Hepatocyte (in vitro differentiated cells): ENCODE results near the gene LNX1.

Source experiments
- EZH2 ChIP-seq: fragments of 200-600 bp; sonication (generic); IDR thresholded peaks from 2 replicates; pipeline ENCODE4 v1.6.1; 2016; ENCODE audit warnings: antibody characterized with exemption, mild to moderate bottlenecking, borderline replicate concordance
- EZH2phosphoT487 ChIP-seq: fragments of 200-600 bp; sonication (generic); IDR thresholded peaks from one replicate; pipeline ENCODE4 v1.6.1; 2018; ENCODE audit warnings: antibody characterized with exemption, mild to moderate bottlenecking, low read depth, moderate library complexity; ENCODE audit not compliant: unreplicated experiment, severe bottlenecking
- TF ChIP-seq, protein P1 (sequence below): fragments of 200-600 bp; sonication (generic); IDR thresholded peaks from 2 replicates; pipeline ENCODE4 v1.5.1; 2016; ENCODE audit warnings: antibody characterized with exemption, mild to moderate bottlenecking; ENCODE audit not compliant: poor library complexity

DNA sequence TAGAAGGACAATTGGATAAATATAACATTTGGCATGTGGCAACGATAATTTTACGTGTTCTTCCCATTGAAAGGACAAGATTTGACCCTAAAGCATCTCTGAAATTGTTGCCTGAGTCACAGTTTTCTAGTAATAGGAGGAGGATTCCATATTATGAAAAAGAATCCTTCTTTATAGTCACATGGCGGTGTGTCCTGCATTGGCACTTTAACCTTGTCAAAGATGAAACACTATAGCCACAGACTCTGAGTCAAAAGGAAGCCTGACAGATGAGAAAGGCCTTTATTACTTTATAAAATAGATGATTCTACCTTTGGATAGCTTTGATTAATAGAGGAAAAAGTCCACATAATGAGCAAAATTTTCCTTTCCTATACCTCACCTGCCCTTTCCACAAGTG, 11.5 kb downstream of the LNX1 start:
- TF ChIP-seq EZH2 (no peak), EZH2phosphoT487 (no peak)
- TF ChIP-seq, protein P1, sequence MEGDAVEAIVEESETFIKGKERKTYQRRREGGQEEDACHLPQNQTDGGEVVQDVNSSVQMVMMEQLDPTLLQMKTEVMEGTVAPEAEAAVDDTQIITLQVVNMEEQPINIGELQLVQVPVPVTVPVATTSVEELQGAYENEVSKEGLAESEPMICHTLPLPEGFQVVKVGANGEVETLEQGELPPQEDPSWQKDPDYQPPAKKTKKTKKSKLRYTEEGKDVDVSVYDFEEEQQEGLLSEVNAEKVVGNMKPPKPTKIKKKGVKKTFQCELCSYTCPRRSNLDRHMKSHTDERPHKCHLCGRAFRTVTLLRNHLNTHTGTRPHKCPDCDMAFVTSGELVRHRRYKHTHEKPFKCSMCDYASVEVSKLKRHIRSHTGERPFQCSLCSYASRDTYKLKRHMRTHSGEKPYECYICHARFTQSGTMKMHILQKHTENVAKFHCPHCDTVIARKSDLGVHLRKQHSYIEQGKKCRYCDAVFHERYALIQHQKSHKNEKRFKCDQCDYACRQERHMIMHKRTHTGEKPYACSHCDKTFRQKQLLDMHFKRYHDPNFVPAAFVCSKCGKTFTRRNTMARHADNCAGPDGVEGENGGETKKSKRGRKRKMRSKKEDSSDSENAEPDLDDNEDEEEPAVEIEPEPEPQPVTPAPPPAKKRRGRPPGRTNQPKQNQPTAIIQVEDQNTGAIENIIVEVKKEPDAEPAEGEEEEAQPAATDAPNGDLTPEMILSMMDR: no peak
